Type B pancreatic cell (in vitro differentiated cells): ENCODE data around the gene NUP93. TPM values are rescaled to one million over a fixed set of nuclear protein-coding genes. Genes with fewer than 3 reads are reported as not detected.
"Not testable (repeated sequence)": the region's sequence is repeated elsewhere in the genome, so short reads cannot be mapped to it uniquely, and the experiment has no call there.

ENCODE experiments used
- DNase-seq: peaks from one replicate; pipeline ENCODE4 v3.0.0; 2021; ENCODE audit warnings: mixed read lengths; ENCODE audit not compliant: unreplicated experiment; ENCODE audit errors: extremely low spot score
- H3K27ac Mint-ChIP-seq: 2 replicates; pipeline ENCODE4 v1.8.0; 2021; ENCODE audit warnings: mild to moderate bottlenecking, mixed read lengths
- H3K27me3 Mint-ChIP-seq: 2 replicates; pipeline ENCODE4 v1.8.0; 2021; ENCODE audit warnings: mixed read lengths
- H3K36me3 Mint-ChIP-seq: 2 replicates; pipeline ENCODE4 v1.8.0; 2021; ENCODE audit warnings: mixed read lengths
- H3K4me1 Mint-ChIP-seq: one replicate; pipeline ENCODE4 v1.8.0; 2021; ENCODE audit warnings: mixed read lengths; ENCODE audit not compliant: unreplicated experiment
- H3K4me3 Mint-ChIP-seq: 2 replicates; pipeline ENCODE4 v1.8.0; 2021; ENCODE audit warnings: mild to moderate bottlenecking, mixed read lengths
- H3K9me3 Mint-ChIP-seq: 2 replicates; pipeline ENCODE4 v1.8.0; 2021; ENCODE audit warnings: mixed read lengths
- total RNA-seq: library from RNA; stranded (reverse); gene quantifications from 2 replicates; pipeline ENCODE4 v1.2.1, GENCODE V29; 2021; ENCODE audit warnings: low replicate concordance
- TF ChIP-seq, protein P1 (sequence below): fragments of 200-600 bp; sonication (generic); conservative IDR thresholded peaks from 2 replicates; pipeline ENCODE4 v1.5.0; 2021; ENCODE audit warnings: antibody characterized with exemption, mild to moderate bottlenecking

The NUP93 gene
- total RNA-seq, 1 donor from 2014 or later: 101 TPM

DNA sequence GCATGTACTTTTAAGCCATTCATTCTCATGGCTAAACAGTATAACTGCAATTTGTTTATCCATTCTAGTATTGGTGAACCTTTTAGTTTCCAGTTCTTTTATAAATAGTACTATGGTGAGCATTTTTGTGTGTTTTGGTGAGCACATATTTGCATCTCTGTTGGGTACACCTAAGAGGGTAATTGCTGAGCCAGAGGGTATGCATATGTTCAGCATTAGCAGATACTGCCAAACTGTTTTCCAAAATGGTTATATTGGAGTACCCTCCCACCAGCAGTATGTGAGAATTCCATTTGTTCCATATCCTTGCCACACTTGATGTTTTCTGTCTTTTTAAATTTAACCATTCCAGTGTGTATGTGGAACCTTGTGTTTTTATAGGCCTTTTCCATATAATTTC, 81.0 kb downstream of the NUP93 start:
- Mint-ChIP-seq H3K9me3 (no peaks in the 10 kb centered on the region), H3K27ac (no peak overlapping the region), H3K36me3 (peaks cover 22% of the 10 kb centered on the region)

GRCh38 chr16:56811602-56812001, 81.7 kb downstream of the NUP93 start:
- H3K36me3 Mint-ChIP-seq: peaks cover 17% of the 10 kb centered on the region
- not testable (repeated sequence) for H3K4me3 Mint-ChIP-seq, H3K4me1 Mint-ChIP-seq, H3K27ac Mint-ChIP-seq, H3K27me3 Mint-ChIP-seq, DNase-seq, H3K9me3 Mint-ChIP-seq

More for the DNA sequence above, 81.0 kb downstream of the NUP93 start:
- DNase-seq: no peak
- no peak overlapping the region for H3K4me3 Mint-ChIP-seq
- peaks cover 5% of the 10 kb centered on the region for H3K4me1 Mint-ChIP-seq
- H3K27me3 Mint-ChIP-seq: no peaks in the 10 kb centered on the region
- TF ChIP-seq, protein P1, sequence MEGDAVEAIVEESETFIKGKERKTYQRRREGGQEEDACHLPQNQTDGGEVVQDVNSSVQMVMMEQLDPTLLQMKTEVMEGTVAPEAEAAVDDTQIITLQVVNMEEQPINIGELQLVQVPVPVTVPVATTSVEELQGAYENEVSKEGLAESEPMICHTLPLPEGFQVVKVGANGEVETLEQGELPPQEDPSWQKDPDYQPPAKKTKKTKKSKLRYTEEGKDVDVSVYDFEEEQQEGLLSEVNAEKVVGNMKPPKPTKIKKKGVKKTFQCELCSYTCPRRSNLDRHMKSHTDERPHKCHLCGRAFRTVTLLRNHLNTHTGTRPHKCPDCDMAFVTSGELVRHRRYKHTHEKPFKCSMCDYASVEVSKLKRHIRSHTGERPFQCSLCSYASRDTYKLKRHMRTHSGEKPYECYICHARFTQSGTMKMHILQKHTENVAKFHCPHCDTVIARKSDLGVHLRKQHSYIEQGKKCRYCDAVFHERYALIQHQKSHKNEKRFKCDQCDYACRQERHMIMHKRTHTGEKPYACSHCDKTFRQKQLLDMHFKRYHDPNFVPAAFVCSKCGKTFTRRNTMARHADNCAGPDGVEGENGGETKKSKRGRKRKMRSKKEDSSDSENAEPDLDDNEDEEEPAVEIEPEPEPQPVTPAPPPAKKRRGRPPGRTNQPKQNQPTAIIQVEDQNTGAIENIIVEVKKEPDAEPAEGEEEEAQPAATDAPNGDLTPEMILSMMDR: no peak

DNA sequence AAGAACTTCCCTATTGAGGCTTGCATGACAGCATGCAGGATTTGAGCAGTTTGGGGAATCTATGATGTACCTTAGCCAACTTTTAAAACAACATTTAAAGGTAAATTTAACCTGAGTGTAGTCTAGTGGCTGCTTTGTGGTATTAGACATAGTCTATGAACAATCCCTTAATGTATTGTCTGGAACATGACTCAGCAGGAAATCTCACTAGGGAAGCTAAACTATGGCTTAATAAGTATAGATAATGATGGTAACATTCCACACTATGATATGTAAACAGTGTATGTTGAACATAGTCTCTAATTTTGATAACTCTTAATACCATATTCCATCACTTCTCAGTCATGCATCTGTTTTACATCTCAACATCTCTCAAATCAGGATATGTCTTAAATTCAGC, 83.0 kb downstream of the NUP93 start:
- TF ChIP-seq, protein P1: no peak
- no peak for DNase-seq
- H3K4me3 Mint-ChIP-seq: no peak overlapping the region
- no peaks in the 10 kb centered on the region for H3K9me3 Mint-ChIP-seq
- peaks cover 9% of the 10 kb centered on the region for H3K36me3 Mint-ChIP-seq
- no peak overlapping the region for H3K27ac Mint-ChIP-seq
- H3K4me1 Mint-ChIP-seq: peaks cover 5% of the 10 kb centered on the region
- no peaks in the 10 kb centered on the region for H3K27me3 Mint-ChIP-seq

DNA sequence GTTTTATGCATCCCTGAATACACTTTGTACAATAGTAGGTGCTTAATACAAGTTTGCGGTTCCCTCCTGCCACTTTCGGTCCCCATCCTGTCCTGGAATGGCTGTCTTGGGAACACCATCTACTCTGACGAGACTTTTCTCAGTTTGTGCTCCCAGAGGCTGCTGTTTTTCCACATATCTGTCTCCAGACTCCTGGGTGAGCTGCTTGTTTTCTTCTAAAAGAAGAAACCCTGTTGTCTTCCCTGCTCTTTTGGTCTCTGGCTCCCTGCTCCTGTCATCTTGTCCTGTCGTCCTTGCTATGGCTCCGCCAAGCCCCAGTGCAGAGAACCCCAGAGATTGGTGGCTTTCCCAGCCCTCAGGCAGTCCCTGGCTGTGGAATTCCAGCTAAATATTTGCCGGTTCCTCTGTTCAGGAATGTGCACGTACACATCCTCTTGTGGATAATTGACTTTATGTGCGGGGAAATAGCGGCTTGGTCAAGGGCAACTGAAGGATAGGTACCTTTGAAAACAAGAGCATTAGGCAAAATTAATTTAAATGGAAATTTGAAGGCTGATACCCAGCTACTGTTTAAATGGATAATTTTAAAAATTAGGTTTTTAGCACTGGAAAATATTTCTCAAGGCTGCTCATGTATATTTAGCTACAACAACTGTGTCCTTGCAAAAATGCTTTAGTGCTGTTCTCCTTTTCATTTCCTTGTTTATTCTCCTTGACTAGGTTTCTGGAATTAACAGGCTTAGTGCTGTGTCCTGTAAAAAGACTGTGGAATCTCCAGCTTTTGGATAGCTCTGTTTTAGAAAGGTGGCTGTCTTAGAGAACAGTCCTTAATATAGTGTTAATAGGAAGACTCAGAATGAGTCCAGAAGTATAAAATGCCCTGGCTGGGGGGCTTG, 84.9 kb downstream of the NUP93 start:
- H3K9me3 Mint-ChIP-seq: no peaks in the 10 kb centered on the region
- peaks cover 5% of the 10 kb centered on the region for H3K4me1 Mint-ChIP-seq
- TF ChIP-seq, protein P1: no peak
- peaks cover 10% of the 10 kb centered on the region for H3K36me3 Mint-ChIP-seq
- no peak for DNase-seq
- H3K27ac Mint-ChIP-seq: no peak overlapping the region
- H3K4me3 Mint-ChIP-seq: no peak overlapping the region
- no peaks in the 10 kb centered on the region for H3K27me3 Mint-ChIP-seq

DNA sequence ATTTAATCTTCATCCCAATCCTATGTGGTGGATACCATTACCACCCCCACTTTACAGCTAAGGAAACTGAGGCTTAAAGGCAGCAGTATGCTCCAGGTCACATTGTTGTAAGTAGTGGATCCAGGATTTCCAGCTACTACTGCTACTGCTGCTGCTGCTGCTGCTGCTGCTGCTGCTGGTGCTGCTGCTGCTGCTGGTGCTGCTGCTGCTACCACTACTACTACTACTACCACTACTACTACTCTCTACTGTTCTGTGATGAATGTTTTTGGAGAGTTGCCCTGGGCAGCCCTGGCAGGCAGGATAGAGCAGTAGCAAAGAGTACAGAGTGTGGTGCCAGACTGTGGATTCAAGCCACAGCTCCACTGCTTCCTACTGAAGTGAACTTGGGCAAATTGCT, 85.8 kb downstream of the NUP93 start:
- Mint-ChIP-seq H3K27me3 (no peaks in the 10 kb centered on the region), H3K4me3 (no peak overlapping the region), H3K9me3 (no peaks in the 10 kb centered on the region), H3K36me3 (peaks cover 9% of the 10 kb centered on the region), H3K27ac (no peak overlapping the region), H3K4me1 (peaks cover 5% of the 10 kb centered on the region)
- TF ChIP-seq, protein P1: no peak
- DNase-seq: no peak

DNA sequence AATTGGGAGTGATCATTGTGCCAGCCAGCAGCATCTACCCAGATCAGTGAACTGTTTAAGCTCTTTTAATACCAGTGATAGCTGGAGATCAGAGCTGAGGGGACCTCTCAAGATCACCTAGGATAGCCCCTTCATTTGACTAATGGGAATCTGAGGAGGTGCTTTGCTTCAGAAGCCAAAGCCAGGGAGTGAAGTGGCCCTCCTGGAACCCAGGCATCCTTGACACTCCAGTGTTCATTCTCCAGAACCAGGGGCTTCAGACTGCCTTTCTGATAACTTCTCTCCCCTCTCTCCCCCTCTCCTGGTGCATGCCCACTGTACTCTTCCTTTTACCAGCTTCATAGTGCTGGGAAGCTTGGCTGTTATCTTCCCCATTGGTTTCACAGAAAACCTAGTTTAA, 87.1 kb downstream of the NUP93 start:
- peaks cover 5% of the 10 kb centered on the region for H3K4me1 Mint-ChIP-seq
- no peak for DNase-seq
- no peaks in the 10 kb centered on the region for H3K9me3 Mint-ChIP-seq
- no peaks in the 10 kb centered on the region for H3K27me3 Mint-ChIP-seq
- no peak overlapping the region for H3K27ac Mint-ChIP-seq
- TF ChIP-seq, protein P1: no peak
- peaks cover 14% of the 10 kb centered on the region for H3K36me3 Mint-ChIP-seq
- no peak overlapping the region for H3K4me3 Mint-ChIP-seq
